Measurements from ENCODE around the gene PLEKHG4B.
"Not testable (repeated sequence)": the region's sequence is repeated elsewhere in the genome, so short reads cannot be mapped to it uniquely, and the experiment has no call there.

DNA sequence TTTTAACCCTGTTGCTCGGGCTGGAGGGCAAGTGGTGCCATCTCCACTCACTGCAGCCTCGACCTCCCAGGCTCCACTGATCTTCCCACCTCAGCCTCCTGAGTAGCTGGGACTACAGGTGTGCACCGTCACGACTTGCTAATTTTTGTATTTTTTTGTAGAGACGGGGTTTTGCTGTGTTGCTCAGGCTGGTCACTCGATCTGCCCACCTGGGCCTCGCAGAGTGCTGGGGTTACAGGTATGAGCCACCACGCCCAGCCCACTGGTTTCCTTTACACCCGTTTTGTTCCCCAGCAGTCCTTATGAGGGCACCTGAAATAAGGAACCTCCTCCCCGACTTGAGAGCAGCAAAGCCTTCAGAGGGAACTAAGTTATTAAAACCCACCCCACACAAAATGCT lies 124.1 kb downstream of the PLEKHG4B start:
- TF ChIP-seq, protein P1, sequence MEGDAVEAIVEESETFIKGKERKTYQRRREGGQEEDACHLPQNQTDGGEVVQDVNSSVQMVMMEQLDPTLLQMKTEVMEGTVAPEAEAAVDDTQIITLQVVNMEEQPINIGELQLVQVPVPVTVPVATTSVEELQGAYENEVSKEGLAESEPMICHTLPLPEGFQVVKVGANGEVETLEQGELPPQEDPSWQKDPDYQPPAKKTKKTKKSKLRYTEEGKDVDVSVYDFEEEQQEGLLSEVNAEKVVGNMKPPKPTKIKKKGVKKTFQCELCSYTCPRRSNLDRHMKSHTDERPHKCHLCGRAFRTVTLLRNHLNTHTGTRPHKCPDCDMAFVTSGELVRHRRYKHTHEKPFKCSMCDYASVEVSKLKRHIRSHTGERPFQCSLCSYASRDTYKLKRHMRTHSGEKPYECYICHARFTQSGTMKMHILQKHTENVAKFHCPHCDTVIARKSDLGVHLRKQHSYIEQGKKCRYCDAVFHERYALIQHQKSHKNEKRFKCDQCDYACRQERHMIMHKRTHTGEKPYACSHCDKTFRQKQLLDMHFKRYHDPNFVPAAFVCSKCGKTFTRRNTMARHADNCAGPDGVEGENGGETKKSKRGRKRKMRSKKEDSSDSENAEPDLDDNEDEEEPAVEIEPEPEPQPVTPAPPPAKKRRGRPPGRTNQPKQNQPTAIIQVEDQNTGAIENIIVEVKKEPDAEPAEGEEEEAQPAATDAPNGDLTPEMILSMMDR (conservative IDR thresholded peaks at IDR 0.05; ENCODE audit: low read depth, low read length): not testable (repeated sequence)
- not testable (repeated sequence) for TF ChIP-seq EZH2 (IDR thresholded peaks at IDR 0.05; ENCODE audit: borderline replicate concordance, low read depth, low read length, poor library complexity, severe bottlenecking)

Data from A673 (cell line).